UCSD-AML1 (cell line): ENCODE results near the gene LTB4R.
A peak's percentile ranks its signal among the peaks of the same experiment; 100 is the strongest.

ENCODE experiments used
- DNase-seq: peaks from one replicate; lab custom pipeline; 2025; ENCODE audit not compliant: unreplicated experiment; lab: John Stamatoyannopoulos, UW

Gene LTB4R

GRCh38 chr14:24299255-24300191 is 11.8 kb upstream of the LTB4R start, which contains the start of the genes DHRS1 and NOP9:
TSS of gene DHRS1 (minus strand) at chr14:24299780. CDS start at chr14:24299106, 674 bp downstream.
TSS of gene NOP9 (plus strand) at chr14:24299850. CDS start at chr14:24299955, 105 bp downstream.
- peak; percentile 90 for DNase-seq

- no peak for DNase-seq
Observed at GRCh38 chr14:24300326-24300980, 10.8 kb upstream of the LTB4R start.

- no peak for DNase-seq
Observed at GRCh38 chr14:24304019-24304387, 7.3 kb upstream of the LTB4R start.

DNA sequence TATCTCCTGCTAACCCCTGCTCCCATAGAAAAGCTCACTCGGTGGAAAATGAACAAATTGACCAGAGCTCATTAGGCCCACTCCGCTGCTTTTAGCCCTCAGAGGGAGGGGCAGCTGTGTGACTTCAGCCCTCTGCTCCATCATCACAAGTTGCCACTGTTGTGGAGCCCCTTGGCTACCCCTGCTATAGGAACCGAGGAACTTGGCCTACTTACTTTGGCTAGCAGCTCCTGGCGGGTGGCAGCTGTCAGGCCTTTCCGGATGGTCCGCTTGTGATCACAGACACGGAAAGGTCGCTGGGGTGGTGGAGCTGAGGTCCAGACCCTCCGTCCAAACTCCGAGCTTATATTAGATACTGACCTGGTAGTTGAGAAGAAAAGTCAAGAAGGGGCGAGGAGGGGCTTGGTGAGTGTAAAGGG is 4.1 kb upstream of the LTB4R start:
- no peak for DNase-seq

DNA sequence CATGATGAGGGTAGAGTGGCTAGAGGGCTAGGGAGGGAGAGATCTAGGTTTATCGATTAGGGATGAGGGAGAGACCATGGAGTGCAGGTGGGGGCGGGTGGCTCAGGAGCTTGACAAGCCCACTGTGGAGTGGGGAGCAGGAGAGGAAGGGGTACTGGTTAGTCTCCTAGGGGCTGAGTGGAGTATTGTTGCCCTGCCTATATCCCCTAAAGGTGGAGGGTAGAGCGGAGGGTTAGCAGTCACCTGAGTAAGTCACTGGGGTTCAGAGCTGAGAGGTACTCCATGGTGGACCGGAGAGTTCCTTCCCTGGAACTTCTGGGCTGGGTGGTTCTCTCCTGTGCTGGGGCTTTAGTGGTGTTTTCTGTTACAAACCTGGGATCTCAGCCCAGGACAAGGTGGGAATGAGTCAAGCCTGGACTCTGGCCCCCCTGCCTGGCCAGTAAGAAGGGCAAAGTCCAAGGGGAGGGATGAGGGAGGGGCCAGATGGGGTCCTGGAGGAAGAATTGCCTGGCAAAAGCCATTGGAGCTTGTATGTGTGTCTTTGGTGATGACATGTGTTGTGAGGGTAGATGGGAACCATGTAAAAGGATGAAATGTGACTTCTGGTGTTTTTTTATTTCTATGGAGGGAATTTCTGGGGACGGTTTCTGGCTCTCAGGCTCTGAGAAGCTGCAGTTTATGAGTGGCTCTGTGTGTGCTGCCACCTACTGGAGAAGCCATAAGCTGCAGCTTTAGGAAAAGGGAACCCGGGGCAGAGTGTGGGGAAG is 3.5 kb upstream of the LTB4R start, which contains the start of gene CIDEB:
Gene CIDEB (minus strand): TSS at position 403 of the 767 bp plus-strand sequence. CDS start 119 bp downstream, at position 284.
- peak; percentile 60 for DNase-seq

GRCh38 chr14:24308342-24309124 is 2.8 kb upstream of the LTB4R start:
- no peak for DNase-seq

- DNase-seq = no peak
Observed at GRCh38 chr14:24309538-24310264, 1.6 kb upstream of the LTB4R start, which contains the start of gene LTB4R2. TSS of gene LTB4R2 (plus strand) at chr14:24310140. CDS start at chr14:24310665, 525 bp downstream.

DNA sequence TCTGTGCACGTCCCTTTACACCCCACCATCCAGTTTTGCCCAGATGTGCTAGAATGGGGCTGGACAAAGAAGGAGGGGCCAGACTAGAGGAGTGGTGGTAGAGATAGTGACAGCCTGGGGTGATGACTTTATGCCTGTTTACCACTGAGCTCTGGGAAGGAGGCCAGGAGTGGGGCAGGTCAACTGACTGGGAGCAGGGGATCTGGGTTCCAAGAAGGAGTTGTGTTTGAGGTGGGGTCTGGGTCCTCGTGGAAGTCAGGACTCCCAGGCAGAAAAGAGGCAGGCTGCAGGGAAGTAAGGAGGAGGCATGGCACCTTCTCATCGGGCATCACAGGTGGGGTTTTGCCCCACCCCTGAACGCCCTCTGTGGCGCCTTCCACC is 1.0 kb upstream of the LTB4R start:
- DNase-seq = no peak

DNA sequence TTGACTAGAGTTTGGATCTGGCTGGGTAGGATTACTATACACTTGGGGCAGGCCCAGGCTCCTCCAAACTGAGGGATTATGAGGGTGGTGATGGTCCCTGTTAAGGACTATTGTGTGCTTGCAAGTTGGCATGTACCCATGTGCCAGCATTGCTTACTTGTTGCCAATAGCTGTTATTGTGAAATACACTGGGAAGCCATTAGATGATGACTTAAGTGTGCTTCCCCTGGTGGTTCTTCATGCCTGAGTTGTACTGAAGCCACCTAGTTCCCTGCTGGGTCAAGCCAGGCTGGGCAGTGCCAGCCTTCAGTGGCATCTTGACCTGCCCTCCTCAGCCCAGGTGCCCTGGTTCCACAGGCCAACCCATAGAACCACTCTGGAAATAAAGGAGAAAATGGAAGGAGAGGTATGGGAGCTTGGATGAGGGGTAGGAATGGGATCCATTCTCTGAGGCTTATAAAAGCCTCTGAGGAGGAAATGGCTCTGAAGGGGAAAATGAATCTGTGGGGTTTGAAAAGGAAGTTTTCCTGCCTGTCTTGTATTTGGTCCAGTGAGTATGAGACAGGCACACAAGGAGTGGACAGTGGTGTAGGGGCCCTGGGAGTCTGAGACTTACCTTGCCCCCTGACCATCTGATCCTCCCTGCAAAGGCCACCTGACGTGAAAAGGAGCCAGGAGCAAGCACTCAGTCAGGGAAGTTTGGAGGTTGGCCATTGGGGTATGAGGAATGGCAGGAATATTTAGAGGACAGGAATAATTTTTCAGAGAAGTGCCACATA is 724 bp downstream of the LTB4R start:
- no peak for DNase-seq

- DNase-seq = peak; percentile 80
Observed at GRCh38 chr14:24312736-24313507, 1.6 kb downstream of the LTB4R start.

DNA sequence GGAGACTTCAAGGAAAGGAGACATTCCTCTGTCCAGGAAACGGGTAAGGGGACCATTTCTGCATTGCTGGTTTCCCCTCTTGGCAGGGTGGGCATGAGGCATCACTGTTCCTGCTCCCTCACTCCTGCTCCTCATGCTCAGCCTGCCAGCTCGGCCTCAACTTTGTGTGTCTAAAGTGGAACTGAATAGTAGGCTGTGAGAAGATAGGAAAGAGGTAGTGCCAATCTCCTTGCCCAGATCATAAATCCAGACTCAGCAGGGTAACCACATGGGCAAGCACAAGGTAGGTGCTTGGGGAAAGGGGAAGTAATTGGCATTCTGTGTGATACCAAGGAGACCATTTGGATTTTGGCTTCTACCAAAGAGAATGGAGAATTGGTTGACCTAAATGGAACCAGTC is 2.6 kb downstream of the LTB4R start:
- no peak for DNase-seq

- no peak for DNase-seq
Observed at GRCh38 chr14:24314377-24315193, 3.3 kb downstream of the LTB4R start.

- no peak for DNase-seq
Observed at GRCh38 chr14:24315243-24315806, 4.0 kb downstream of the LTB4R start.

DNA sequence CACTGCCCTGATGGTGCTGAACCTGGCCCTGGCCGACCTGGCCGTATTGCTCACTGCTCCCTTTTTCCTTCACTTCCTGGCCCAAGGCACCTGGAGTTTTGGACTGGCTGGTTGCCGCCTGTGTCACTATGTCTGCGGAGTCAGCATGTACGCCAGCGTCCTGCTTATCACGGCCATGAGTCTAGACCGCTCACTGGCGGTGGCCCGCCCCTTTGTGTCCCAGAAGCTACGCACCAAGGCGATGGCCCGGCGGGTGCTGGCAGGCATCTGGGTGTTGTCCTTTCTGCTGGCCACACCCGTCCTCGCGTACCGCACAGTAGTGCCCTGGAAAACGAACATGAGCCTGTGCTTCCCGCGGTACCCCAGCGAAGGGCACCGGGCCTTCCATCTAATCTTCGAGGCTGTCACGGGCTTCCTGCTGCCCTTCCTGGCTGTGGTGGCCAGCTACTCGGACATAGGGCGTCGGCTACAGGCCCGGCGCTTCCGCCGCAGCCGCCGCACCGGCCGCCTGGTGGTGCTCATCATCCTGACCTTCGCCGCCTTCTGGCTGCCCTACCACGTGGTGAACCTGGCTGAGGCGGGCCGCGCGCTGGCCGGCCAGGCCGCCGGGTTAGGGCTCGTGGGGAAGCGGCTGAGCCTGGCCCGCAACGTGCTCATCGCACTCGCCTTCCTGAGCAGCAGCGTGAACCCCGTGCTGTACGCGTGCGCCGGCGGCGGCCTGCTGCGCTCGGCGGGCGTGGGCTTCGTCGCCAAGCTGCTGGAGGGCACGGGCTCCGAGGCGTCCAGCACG is 4.7 kb downstream of the LTB4R start:
- DNase-seq = no peak

DNA sequence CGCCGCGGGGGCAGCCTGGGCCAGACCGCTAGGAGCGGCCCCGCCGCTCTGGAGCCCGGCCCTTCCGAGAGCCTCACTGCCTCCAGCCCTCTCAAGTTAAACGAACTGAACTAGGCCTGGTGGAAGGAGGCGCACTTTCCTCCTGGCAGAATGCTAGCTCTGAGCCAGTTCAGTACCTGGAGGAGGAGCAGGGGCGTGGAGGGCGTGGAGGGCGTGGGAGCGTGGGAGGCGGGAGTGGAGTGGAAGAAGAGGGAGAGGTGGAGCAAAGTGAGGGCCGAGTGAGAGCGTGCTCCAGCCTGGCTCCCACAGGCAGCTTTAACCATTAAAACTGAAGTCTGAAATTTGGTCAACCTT is 5.3 kb downstream of the LTB4R start:
- DNase-seq = no peak
